ENCODE results near the gene KRTAP5-9. TPM values are rescaled to one million over a fixed set of nuclear protein-coding genes. Genes with fewer than 3 reads are reported as not detected.

KRTAP5-9 gene
- total RNA-seq, 4 donors from 2014 or later = not detected

DNA sequence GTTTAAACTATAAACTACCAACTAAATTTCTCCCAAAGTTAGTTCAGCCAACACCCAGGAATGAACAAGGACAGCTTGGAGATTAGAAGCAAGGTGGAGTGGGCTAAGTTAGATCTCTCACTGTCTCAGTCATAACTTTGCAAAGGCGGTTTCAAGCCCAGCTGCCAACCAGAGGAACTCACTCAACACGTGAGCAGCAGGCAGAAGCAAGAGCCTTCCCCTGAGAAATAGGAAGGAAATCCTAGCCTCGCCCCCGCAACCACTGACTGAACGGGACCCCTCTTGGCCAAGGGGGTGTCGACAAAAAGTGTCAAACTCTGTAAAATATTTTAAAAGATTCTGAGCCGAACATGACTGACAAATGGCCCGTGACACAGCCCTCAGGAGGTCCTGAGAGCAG, 4.4 kb upstream of the KRTAP5-9 start:
- no peak overlapping the region for H3K4me3 ChIP-seq
- H3K9me3 ChIP-seq = no peaks in the 10 kb centered on the region
- intact Hi-C loops (cut with DNase I) = no loop called here
- H3K4me1 ChIP-seq = no peaks in the 10 kb centered on the region
- no peaks in the 10 kb centered on the region for H3K36me3 ChIP-seq
- peaks cover 0 to 42% (median 0%) of the 10 kb centered on the region in 4 donors for H3K27me3 ChIP-seq
- H3K27ac ChIP-seq (replicated peaks in 1 of 4) = no peak overlapping the region
- TF ChIP-seq, protein P1, sequence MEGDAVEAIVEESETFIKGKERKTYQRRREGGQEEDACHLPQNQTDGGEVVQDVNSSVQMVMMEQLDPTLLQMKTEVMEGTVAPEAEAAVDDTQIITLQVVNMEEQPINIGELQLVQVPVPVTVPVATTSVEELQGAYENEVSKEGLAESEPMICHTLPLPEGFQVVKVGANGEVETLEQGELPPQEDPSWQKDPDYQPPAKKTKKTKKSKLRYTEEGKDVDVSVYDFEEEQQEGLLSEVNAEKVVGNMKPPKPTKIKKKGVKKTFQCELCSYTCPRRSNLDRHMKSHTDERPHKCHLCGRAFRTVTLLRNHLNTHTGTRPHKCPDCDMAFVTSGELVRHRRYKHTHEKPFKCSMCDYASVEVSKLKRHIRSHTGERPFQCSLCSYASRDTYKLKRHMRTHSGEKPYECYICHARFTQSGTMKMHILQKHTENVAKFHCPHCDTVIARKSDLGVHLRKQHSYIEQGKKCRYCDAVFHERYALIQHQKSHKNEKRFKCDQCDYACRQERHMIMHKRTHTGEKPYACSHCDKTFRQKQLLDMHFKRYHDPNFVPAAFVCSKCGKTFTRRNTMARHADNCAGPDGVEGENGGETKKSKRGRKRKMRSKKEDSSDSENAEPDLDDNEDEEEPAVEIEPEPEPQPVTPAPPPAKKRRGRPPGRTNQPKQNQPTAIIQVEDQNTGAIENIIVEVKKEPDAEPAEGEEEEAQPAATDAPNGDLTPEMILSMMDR (IDR thresholded peaks at IDR 0.05) = no peak
- TF ChIP-seq POLR2AphosphoS5 (IDR thresholded peaks at IDR 0.05) (no peak), POLR2A (IDR thresholded peaks at IDR 0.05; ENCODE audit: low read depth) (no peak), EP300 (IDR thresholded peaks at IDR 0.05) (no peak)
- 76% methylated on average over 7 of the region's 8 CpGs for WGBS
- DNase-seq (ENCODE audit: extremely low spot score) = no peak

DNA sequence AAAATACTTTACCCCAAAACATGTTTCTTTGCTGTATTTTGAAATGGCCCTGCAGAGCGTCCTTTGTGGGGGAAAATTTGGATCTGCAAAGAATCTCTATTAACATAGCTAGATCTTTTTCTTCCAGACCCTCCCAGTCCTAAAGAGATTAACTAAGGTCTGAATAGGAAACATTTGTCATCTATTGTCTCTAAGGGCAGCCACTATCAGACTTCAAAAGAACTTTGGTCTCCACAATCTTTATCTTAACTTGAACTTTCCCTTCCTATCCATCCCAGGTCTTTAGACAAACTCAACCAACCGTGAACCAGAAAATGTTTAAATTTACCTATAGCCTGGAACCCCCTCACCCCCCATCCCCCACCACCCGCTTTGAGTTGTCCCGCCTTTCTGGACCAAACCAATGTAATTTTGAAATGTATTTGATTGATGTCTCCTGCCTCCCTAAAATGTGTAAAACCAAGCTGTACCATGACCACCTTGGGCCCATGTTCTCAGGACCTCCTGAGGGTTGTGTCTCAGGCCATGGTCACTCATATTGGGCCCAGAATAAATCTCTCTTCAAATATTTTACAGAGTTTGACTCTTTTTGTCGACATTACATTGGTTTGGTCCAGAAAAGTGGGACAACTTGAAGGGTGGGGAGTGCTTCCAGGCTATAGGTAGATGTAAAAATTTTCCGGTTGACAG, 3.5 kb upstream of the KRTAP5-9 start:
- 91% methylated on average over 6 of the region's 6 CpGs for WGBS
- Histone ChIP-seq H3K4me3 (no peak overlapping the region), H3K36me3 (no peaks in the 10 kb centered on the region), H3K9me3 (no peaks in the 10 kb centered on the region), H3K27me3 (peaks cover 0 to 46% (median 0%) of the 10 kb centered on the region in 4 donors), H3K27ac (replicated peaks in 1 of 4) (no peak overlapping the region), H3K4me1 (no peaks in the 10 kb centered on the region)
- no peak for DNase-seq (ENCODE audit: extremely low spot score)
- no peak for TF ChIP-seq POLR2A (IDR thresholded peaks at IDR 0.05; ENCODE audit: low read depth)
- TF ChIP-seq, protein P1 (IDR thresholded peaks at IDR 0.05) = no peak
- no peak for TF ChIP-seq POLR2AphosphoS5 (IDR thresholded peaks at IDR 0.05)
- TF ChIP-seq EP300 (IDR thresholded peaks at IDR 0.05) = no peak
- intact Hi-C loops (cut with DNase I) = no loop called here

DNA sequence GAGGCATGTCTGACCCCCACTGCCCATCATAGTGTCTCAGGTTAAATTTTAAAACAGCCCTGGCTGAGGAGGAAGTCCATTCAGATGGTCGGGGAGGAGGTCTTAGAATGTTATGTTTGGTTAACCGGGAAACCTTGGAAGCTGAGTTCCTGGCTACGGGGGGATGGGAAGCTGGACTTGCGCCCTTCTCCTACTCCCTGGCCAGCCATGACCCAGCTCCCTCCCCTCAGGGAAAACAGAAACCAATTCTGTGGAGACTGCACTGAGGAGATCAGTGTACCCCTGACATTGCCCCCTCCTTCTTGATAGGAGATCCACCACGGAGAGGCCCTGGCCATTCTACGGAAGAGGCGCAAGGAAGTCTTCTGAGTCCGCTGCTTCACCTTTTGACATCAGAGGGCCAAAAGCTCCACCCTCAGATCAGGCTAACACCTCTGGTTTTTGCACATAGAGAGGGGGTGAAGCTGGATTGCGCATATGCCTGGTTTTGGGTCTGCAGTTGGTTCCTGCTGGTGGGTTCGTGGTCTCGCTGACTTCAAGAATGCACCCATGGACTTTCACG, 2.7 kb upstream of the KRTAP5-9 start:
- no peaks in the 10 kb centered on the region for H3K36me3 ChIP-seq
- intact Hi-C loops (cut with DNase I) = no loop called here
- DNase-seq (ENCODE audit: extremely low spot score) = no peak
- 90% methylated on average over 6 of the region's 12 CpGs for WGBS
- no peak overlapping the region for H3K27ac ChIP-seq (replicated peaks in 1 of 4)
- peaks cover 0 to 46% (median 0%) of the 10 kb centered on the region in 4 donors for H3K27me3 ChIP-seq
- H3K4me1 ChIP-seq = no peaks in the 10 kb centered on the region
- no peaks in the 10 kb centered on the region for H3K9me3 ChIP-seq
- TF ChIP-seq EP300 (IDR thresholded peaks at IDR 0.05) (no peak), POLR2A (IDR thresholded peaks at IDR 0.05; ENCODE audit: low read depth) (no peak), POLR2AphosphoS5 (IDR thresholded peaks at IDR 0.05) (no peak)
- TF ChIP-seq, protein P1 (IDR thresholded peaks at IDR 0.05) = no peak
- H3K4me3 ChIP-seq = no peak overlapping the region

GRCh38 chr11:71548716-71549151, 514 bp downstream of the KRTAP5-9 start:
- no peak for DNase-seq (ENCODE audit: extremely low spot score)
- TF ChIP-seq EP300 (IDR thresholded peaks at IDR 0.05) (no peak), POLR2AphosphoS5 (IDR thresholded peaks at IDR 0.05) (no peak), POLR2A (IDR thresholded peaks at IDR 0.05; ENCODE audit: low read depth) (no peak)
- Histone ChIP-seq H3K9me3 (no peaks in the 10 kb centered on the region), H3K27ac (replicated peaks in 1 of 4) (no peak overlapping the region), H3K27me3 (peaks cover 0 to 39% (median 0%) of the 10 kb centered on the region in 4 donors), H3K36me3 (no peaks in the 10 kb centered on the region), H3K4me1 (no peaks in the 10 kb centered on the region), H3K4me3 (no peak overlapping the region)
- 50% methylated on average over 1 of the region's 5 CpGs for WGBS
- intact Hi-C loops (cut with DNase I) = no loop called here

DNA sequence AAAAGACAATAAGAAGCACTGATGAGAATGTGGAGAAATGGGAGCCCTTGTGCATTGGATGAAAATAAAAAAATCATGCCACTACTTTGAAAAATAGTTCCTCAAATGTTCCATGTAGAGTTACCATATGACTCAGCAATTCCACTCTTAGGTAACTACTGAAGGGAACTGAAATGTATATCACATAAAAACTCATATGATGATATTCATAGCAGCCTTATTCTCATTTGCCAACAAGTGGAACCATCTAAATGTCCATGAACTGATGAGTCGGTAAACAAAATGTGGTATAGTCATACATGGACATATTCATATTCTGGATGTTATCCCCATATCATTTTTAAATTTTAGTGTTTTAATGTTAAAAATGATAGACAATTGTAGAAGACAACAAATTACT, 3.5 kb downstream of the KRTAP5-9 start:
- Histone ChIP-seq H3K27ac (replicated peaks in 1 of 4) (no peak overlapping the region), H3K4me1 (no peaks in the 10 kb centered on the region), H3K27me3 (peaks cover 0 to 35% (median 0%) of the 10 kb centered on the region in 4 donors), H3K9me3 (no peaks in the 10 kb centered on the region), H3K4me3 (no peak overlapping the region), H3K36me3 (no peaks in the 10 kb centered on the region)
- intact Hi-C loops (cut with DNase I) = no loop called here
- WGBS = 92% methylated on average over 1 of the region's 1 CpG
- TF ChIP-seq EP300 (IDR thresholded peaks at IDR 0.05) (no peak), POLR2A (IDR thresholded peaks at IDR 0.05; ENCODE audit: low read depth) (no peak), POLR2AphosphoS5 (IDR thresholded peaks at IDR 0.05) (no peak)
- TF ChIP-seq, protein P1 (IDR thresholded peaks at IDR 0.05) = no peak
- no peak for DNase-seq (ENCODE audit: extremely low spot score)
